ENCODE results near the gene A4GNT. TPM values are rescaled to one million over a fixed set of nuclear protein-coding genes. Genes with fewer than 3 reads are reported as not detected.

The A4GNT gene
- total and polyA plus RNA-seq, 8 donors = 0.62 to 19.8 (median 7.2) TPM; not detected in 1

DNA sequence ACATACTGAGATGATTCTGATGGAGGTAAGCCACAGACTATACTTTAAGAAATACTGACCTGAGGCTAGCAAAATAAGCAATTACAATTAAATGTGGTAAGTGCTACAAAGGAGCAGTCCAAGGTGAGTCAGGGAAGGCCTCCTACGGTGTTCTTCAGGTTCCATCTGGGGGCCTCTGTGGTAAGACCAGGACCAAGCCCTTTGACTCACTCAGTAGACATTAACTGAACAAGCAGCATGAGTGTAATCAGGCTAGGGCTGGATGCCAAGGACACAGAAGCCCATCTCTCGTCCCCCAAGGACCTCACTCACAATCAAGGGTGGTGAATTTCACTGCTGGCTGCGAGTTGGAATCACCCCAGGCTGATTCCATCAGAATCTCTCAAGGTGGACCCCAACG lies 54.1 kb downstream of the A4GNT start:
- H3K27ac ChIP-seq = no peak overlapping the region
- intact Hi-C loops (cut with DNase I; ENCODE audit: low total_unique reads) = no loop called here
- TF ChIP-seq EP300 (IDR thresholded peaks at IDR 0.05) (no peak), POLR2AphosphoS5 (IDR thresholded peaks at IDR 0.05) (no peak), POLR2A (IDR thresholded peaks at IDR 0.05) (no peak)
- TF ChIP-seq, protein P1, sequence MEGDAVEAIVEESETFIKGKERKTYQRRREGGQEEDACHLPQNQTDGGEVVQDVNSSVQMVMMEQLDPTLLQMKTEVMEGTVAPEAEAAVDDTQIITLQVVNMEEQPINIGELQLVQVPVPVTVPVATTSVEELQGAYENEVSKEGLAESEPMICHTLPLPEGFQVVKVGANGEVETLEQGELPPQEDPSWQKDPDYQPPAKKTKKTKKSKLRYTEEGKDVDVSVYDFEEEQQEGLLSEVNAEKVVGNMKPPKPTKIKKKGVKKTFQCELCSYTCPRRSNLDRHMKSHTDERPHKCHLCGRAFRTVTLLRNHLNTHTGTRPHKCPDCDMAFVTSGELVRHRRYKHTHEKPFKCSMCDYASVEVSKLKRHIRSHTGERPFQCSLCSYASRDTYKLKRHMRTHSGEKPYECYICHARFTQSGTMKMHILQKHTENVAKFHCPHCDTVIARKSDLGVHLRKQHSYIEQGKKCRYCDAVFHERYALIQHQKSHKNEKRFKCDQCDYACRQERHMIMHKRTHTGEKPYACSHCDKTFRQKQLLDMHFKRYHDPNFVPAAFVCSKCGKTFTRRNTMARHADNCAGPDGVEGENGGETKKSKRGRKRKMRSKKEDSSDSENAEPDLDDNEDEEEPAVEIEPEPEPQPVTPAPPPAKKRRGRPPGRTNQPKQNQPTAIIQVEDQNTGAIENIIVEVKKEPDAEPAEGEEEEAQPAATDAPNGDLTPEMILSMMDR (IDR thresholded peaks at IDR 0.05) = no peak
- H3K36me3 ChIP-seq = peaks cover 0 to 85% (median 58%) of the 10 kb centered on the region in 4 donors
- H3K4me3 ChIP-seq = no peak overlapping the region
- H3K27me3 ChIP-seq = no peaks in the 10 kb centered on the region
- H3K4me1 ChIP-seq = peaks cover 0 to 22% (median 13%) of the 10 kb centered on the region in 4 donors
- no peak for DNase-seq
- 81 to 89% (median 88%) methylated on average over 4 of the region's 4 CpGs for WGBS, 5 donors
- H3K9me3 ChIP-seq = no peaks in the 10 kb centered on the region

Other genes with a start within 250 kb of the A4GNT start
- gene CLDN18, start 122.2 kb downstream of the A4GNT start, total RNA-seq = 1,000 to 10,000 TPM in 1 of 5 donors, 100 to 1,000 TPM in 2, 1 to 10 TPM in 2; 1.4 to 1,096 (median 161) TPM
- 100 to 1,000 TPM; 128 to 441 (median 211) TPM for gene CLDN18, start 122.2 kb downstream of the A4GNT start, polyA plus RNA-seq
- 10 to 100 TPM in 3 of 5 donors, 1 to 10 TPM in 1, under 1 TPM in 1; 0.29 to 41.9 (median 16.1) TPM for gene DZIP1L, start 16.8 kb downstream of the A4GNT start, total RNA-seq
- 1 to 10 TPM in 2 of 3 donors, under 1 TPM in 1; 0.61 to 3.1 (median 2.7) TPM for gene DZIP1L, start 16.8 kb downstream of the A4GNT start, polyA plus RNA-seq
- 10 to 100 TPM in 4 of 5 donors, 1 to 10 TPM in 1; 4.7 to 50.9 (median 14.8) TPM for gene DBR1, start 42.5 kb upstream of the A4GNT start, total RNA-seq
- gene DBR1, start 42.5 kb upstream of the A4GNT start, polyA plus RNA-seq = 1 to 10 TPM; 7.7 to 8.1 (median 7.8) TPM
- 100 to 1,000 TPM in 1 of 5 donors, 10 to 100 TPM in 4; 24.3 to 125 (median 57.2) TPM for gene ARMC8, start 54.9 kb upstream of the A4GNT start, total RNA-seq
- gene ARMC8, start 54.9 kb upstream of the A4GNT start, polyA plus RNA-seq = 10 to 100 TPM; 11.7 to 16.6 (median 15.9) TPM
- gene NME9, start 197.5 kb upstream of the A4GNT start, total RNA-seq = under 1 TPM in 1 of 5 donors, not detected in 4; 0.55 TPM
- gene NME9, start 197.5 kb upstream of the A4GNT start, polyA plus RNA-seq = under 1 TPM in 1 of 3 donors, not detected in 2; 0.13 TPM
- gene MRAS, start 216.2 kb upstream of the A4GNT start, total RNA-seq = 10 to 100 TPM in 4 of 5 donors, 1 to 10 TPM in 1; 5.5 to 28.0 (median 11.0) TPM
- 10 to 100 TPM in 1 of 3 donors, 1 to 10 TPM in 2; 4.4 to 10.3 (median 7.6) TPM for gene MRAS, start 216.2 kb upstream of the A4GNT start, polyA plus RNA-seq

Data from stomach (tissue), 9 donors.